Left ventricle myocardium inferior (tissue), 1 donor: ENCODE measurements around the gene LDB2. TPM values are rescaled to one million over a fixed set of nuclear protein-coding genes. Genes with fewer than 3 reads are reported as not detected.

ENCODE experiments used
- DNase-seq: peaks from one replicate; pipeline ENCODE4 v3.0.0-alpha.2; 2020
- H3K27ac ChIP-seq: fragments of 200-600 bp; replicated peaks from 2 replicates; pipeline ENCODE4 v1.8.0; 2021
- H3K27me3 ChIP-seq: fragments of 200-600 bp; 2 replicates; pipeline ENCODE4 v1.8.0; 2021; ENCODE audit warnings: low read depth
- H3K36me3 ChIP-seq: fragments of 200-600 bp; 2 replicates; pipeline ENCODE4 v1.8.0; 2021
- H3K4me1 ChIP-seq: fragments of 200-600 bp; 2 replicates; pipeline ENCODE4 v1.8.0; 2021
- H3K4me3 ChIP-seq: fragments of 200-600 bp; 2 replicates; pipeline ENCODE4 v1.8.0; 2021; ENCODE audit warnings: mild to moderate bottlenecking, moderate library complexity
- H3K9me3 ChIP-seq: fragments of 200-600 bp; replicated peaks from 2 replicates; pipeline ENCODE4 v1.8.0; 2021
- CTCF ChIP-seq: fragments of 200-600 bp; IDR thresholded peaks from 2 replicates; pipeline ENCODE4 v1.8.0; 2021; ENCODE audit warnings: antibody characterized with exemption, mild to moderate bottlenecking, borderline replicate concordance
- intact Hi-C: fragments of 100-400 bp; cut with micrococcal nuclease; formaldehyde crosslinking; loops from one replicate; pipeline ENCODE4 v1.11.0; 2022
- total RNA-seq: library from RNA; stranded (reverse); fragmentation: NEBNext Ultra II Directional; extraction: Animal tissue kit (Norgen Biotek cat#: 25700); gene quantifications from one replicate; pipeline ENCODE4 v1.2.1, GENCODE V29; 2021
- donor health status: DM: no; HTN: yes; CAD: no; lungs with severe emphysema.

LDB2 gene
- total RNA-seq, 1 donor from 2014 or later: 29.6 TPM

GRCh38 chr4:16739997-16740624 lies 158.3 kb downstream of the LDB2 start:
- H3K27ac ChIP-seq: no peak overlapping the region
- H3K9me3 ChIP-seq: peaks cover 16% of the 10 kb centered on the region
- intact Hi-C loops: no loop called here
- TF ChIP-seq CTCF: no peak
- no peak for DNase-seq
- no peak overlapping the region for H3K4me3 ChIP-seq
- H3K27me3 ChIP-seq: no peaks in the 10 kb centered on the region
- no peaks in the 10 kb centered on the region for H3K4me1 ChIP-seq
- H3K36me3 ChIP-seq: peaks cover 8% of the 10 kb centered on the region

- Histone ChIP-seq H3K36me3 (peaks cover 8% of the 10 kb centered on the region), H3K27ac (no peak overlapping the region), H3K9me3 (peaks cover 16% of the 10 kb centered on the region), H3K4me3 (no peak overlapping the region), H3K4me1 (no peaks in the 10 kb centered on the region), H3K27me3 (no peaks in the 10 kb centered on the region)
- DNase-seq: no peak
- intact Hi-C loops: no loop called here
- TF ChIP-seq CTCF: no peak
Measured at GRCh38 chr4:16738558-16738957, 159.9 kb downstream of the LDB2 start.

GRCh38 chr4:16733509-16733908 lies 164.9 kb downstream of the LDB2 start:
- Histone ChIP-seq H3K27me3 (no peaks in the 10 kb centered on the region), H3K27ac (no peak overlapping the region), H3K36me3 (peaks cover 8% of the 10 kb centered on the region), H3K9me3 (peaks cover 16% of the 10 kb centered on the region), H3K4me3 (no peak overlapping the region), H3K4me1 (peaks cover 8% of the 10 kb centered on the region)
- intact Hi-C loops: no loop called here
- no peak for TF ChIP-seq CTCF
- DNase-seq: no peak

GRCh38 chr4:16732741-16733140 lies 165.7 kb downstream of the LDB2 start:
- Histone ChIP-seq H3K4me3 (no peak overlapping the region), H3K36me3 (peaks cover 6% of the 10 kb centered on the region), H3K27me3 (no peaks in the 10 kb centered on the region), H3K4me1 (peaks cover 8% of the 10 kb centered on the region), H3K9me3 (peaks cover 11% of the 10 kb centered on the region), H3K27ac (no peak overlapping the region)
- DNase-seq: no peak
- intact Hi-C loops: no loop called here
- no peak for TF ChIP-seq CTCF

GRCh38 chr4:16731776-16732380 lies 166.6 kb downstream of the LDB2 start:
- H3K4me1 ChIP-seq: peaks cover 8% of the 10 kb centered on the region
- no peak for DNase-seq
- no peaks in the 10 kb centered on the region for H3K27me3 ChIP-seq
- no peak overlapping the region for H3K4me3 ChIP-seq
- TF ChIP-seq CTCF: no peak
- peaks cover 2% of the 10 kb centered on the region for H3K9me3 ChIP-seq
- intact Hi-C loops: no loop called here
- H3K36me3 ChIP-seq: no peaks in the 10 kb centered on the region
- no peak overlapping the region for H3K27ac ChIP-seq
